Measurements from ENCODE around the gene LRRFIP1. TPM values are rescaled to one million over a fixed set of nuclear protein-coding genes. Genes with fewer than 3 reads are reported as not detected.

The LRRFIP1 gene
- polyA plus RNA-seq, 1 donor (not counting 4 experiments of a cell fraction or from before 2014, with no cell fraction given): 115 TPM

- DNase-seq (ENCODE audit: low read depth, low spot score) (no peak), FAIRE-seq (no peak)
- peak overlapping the region; percentile 51 for H3K9ac ChIP-seq (ENCODE audit: control insufficient read depth, extremely low read depth, insufficient read depth, low read length)
- H3K79me2 ChIP-seq (ENCODE audit: control insufficient read depth, insufficient read depth, low read length): peaks cover 91% of the 10 kb centered on the region
- TF ChIP-seq, protein P1, sequence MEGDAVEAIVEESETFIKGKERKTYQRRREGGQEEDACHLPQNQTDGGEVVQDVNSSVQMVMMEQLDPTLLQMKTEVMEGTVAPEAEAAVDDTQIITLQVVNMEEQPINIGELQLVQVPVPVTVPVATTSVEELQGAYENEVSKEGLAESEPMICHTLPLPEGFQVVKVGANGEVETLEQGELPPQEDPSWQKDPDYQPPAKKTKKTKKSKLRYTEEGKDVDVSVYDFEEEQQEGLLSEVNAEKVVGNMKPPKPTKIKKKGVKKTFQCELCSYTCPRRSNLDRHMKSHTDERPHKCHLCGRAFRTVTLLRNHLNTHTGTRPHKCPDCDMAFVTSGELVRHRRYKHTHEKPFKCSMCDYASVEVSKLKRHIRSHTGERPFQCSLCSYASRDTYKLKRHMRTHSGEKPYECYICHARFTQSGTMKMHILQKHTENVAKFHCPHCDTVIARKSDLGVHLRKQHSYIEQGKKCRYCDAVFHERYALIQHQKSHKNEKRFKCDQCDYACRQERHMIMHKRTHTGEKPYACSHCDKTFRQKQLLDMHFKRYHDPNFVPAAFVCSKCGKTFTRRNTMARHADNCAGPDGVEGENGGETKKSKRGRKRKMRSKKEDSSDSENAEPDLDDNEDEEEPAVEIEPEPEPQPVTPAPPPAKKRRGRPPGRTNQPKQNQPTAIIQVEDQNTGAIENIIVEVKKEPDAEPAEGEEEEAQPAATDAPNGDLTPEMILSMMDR (optimal IDR thresholded peaks at IDR 0.05 in 1 of 3, IDR thresholded peaks at IDR 0.05 in 1 of 3, conservative IDR thresholded peaks at IDR 0.05 in 1 of 3; ENCODE audit: extremely low read depth in 1 of 3, insufficient read depth in 2 of 3, low read length in 3 of 3): no peak
- no peak for TF ChIP-seq EZH2 (IDR thresholded peaks at IDR 0.05; ENCODE audit: low read length)
- peak overlapping the region; percentile 37 for H3K4me2 ChIP-seq (ENCODE audit: control insufficient read depth, extremely low read depth, insufficient read depth, low read depth, low read length)
- H3K4me3 ChIP-seq (ENCODE audit: control insufficient read depth in 2 of 3, extremely low read depth in 1 of 3, insufficient read depth in 2 of 3, low read depth in 1 of 3, low read length in 3 of 3): no peak overlapping the region
- peaks cover 86% of the 10 kb centered on the region for H3K4me1 ChIP-seq (ENCODE audit: control insufficient read depth, extremely low read depth, insufficient read depth, low read length)
- no peaks in the 10 kb centered on the region for H3K27me3 ChIP-seq (ENCODE audit: control insufficient read depth, extremely low read depth, insufficient read depth, low read length)
- H2AFZ ChIP-seq (ENCODE audit: control insufficient read depth, low read length): no peak overlapping the region
- no peaks in the 10 kb centered on the region for H3K9me3 ChIP-seq (ENCODE audit: control insufficient read depth, low read depth, low read length)
- H3K36me3 ChIP-seq (ENCODE audit: control insufficient read depth in 2 of 2, extremely low read depth in 1 of 2, insufficient read depth in 2 of 2, low read length in 2 of 2): peaks cover 6 to 35% of the 10 kb centered on the region in 2 experiments
- H4K20me1 ChIP-seq (ENCODE audit: control insufficient read depth, extremely low read depth, insufficient read depth, low read length): peaks cover 73% of the 10 kb centered on the region
- dilution Hi-C loops (cut with MboI; ENCODE audit: extremely low pct_ligation_motif_present, low sequenced_read_pairs): no loop called here
- H3K27ac ChIP-seq (ENCODE audit: control insufficient read depth, insufficient read depth, low read length): peak overlapping the region; percentile 35
- peaks cover 20% of the 10 kb centered on the region for H3K9me1 ChIP-seq (ENCODE audit: control insufficient read depth, extremely low read depth, insufficient read depth, low read length)
Observed at GRCh38 chr2:237699870-237700511, 72.6 kb downstream of the LRRFIP1 start.

DNA sequence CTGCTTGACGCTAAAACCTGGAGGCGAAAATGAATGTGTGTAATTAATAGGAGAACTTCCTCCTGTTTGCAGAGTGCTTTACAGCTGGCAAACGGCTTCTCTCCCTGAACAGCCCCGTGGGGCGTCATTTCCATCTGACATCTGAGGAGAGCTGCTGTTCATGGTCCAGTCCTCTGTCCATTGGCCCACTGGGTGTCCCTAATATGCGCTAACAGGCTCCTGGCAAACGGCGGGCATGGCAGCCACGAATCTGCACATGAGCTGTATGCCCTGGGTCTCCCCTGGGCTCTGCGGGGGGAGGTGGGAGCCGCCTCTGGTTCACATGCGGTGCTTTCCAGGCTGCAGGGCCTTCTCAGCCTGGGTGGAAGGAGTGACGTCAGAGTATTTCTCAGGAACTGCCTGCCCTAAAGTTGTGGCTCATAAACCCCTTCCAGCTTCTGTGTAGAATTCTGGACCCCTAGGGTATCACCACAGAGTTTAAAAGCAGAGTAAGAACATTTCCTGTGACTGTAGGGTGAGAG is 73.2 kb downstream of the LRRFIP1 start:
- TF ChIP-seq, protein P1 (optimal IDR thresholded peaks at IDR 0.05 in 1 of 3, IDR thresholded peaks at IDR 0.05 in 1 of 3, conservative IDR thresholded peaks at IDR 0.05 in 1 of 3; ENCODE audit: extremely low read depth in 1 of 3, insufficient read depth in 2 of 3, low read length in 3 of 3): no peak
- no peak for TF ChIP-seq EZH2 (IDR thresholded peaks at IDR 0.05; ENCODE audit: low read length)
- no peak for FAIRE-seq
- Histone ChIP-seq H4K20me1 (ENCODE audit: control insufficient read depth, extremely low read depth, insufficient read depth, low read length) (peaks cover 73% of the 10 kb centered on the region), H3K4me1 (ENCODE audit: control insufficient read depth, extremely low read depth, insufficient read depth, low read length) (peaks cover 85% of the 10 kb centered on the region), H3K9me1 (ENCODE audit: control insufficient read depth, extremely low read depth, insufficient read depth, low read length) (peaks cover 20% of the 10 kb centered on the region), H3K9me3 (ENCODE audit: control insufficient read depth, low read depth, low read length) (no peaks in the 10 kb centered on the region), H2AFZ (ENCODE audit: control insufficient read depth, low read length) (no peak overlapping the region), H3K27ac (ENCODE audit: control insufficient read depth, insufficient read depth, low read length) (peak overlapping the region; percentile 35), H3K4me3 (ENCODE audit: control insufficient read depth in 2 of 3, extremely low read depth in 1 of 3, insufficient read depth in 2 of 3, low read depth in 1 of 3, low read length in 3 of 3) (no peak overlapping the region), H3K79me2 (ENCODE audit: control insufficient read depth, insufficient read depth, low read length) (peaks cover 97% of the 10 kb centered on the region), H3K36me3 (ENCODE audit: control insufficient read depth in 2 of 2, extremely low read depth in 1 of 2, insufficient read depth in 2 of 2, low read length in 2 of 2) (peaks cover 6 to 35% of the 10 kb centered on the region in 2 experiments), H3K9ac (ENCODE audit: control insufficient read depth, extremely low read depth, insufficient read depth, low read length) (peak overlapping the region; percentile 51), H3K27me3 (ENCODE audit: control insufficient read depth, extremely low read depth, insufficient read depth, low read length) (no peaks in the 10 kb centered on the region), H3K4me2 (ENCODE audit: control insufficient read depth, extremely low read depth, insufficient read depth, low read depth, low read length) (peak overlapping the region; percentile 37)
- dilution Hi-C loops (cut with MboI; ENCODE audit: extremely low pct_ligation_motif_present, low sequenced_read_pairs): no loop called here
- DNase-seq (ENCODE audit: low read depth, low spot score): no peak
